OCI-M2 (cell line): ENCODE data around the gene ITGA5.

Experiments used
- DNase-seq: peaks from one replicate; lab custom pipeline; 2025; ENCODE audit not compliant: unreplicated experiment; lab: John Stamatoyannopoulos, UW

ITGA5 gene

GRCh38 chr12:54390176-54390667 is 28.8 kb downstream of the ITGA5 start:
- DNase-seq: peak; percentile 65

GRCh38 chr12:54389607-54390175 is 29.4 kb downstream of the ITGA5 start:
- DNase-seq: no peak

GRCh38 chr12:54389134-54389508 is 29.9 kb downstream of the ITGA5 start:
- DNase-seq: no peak

GRCh38 chr12:54388237-54389133 is 30.6 kb downstream of the ITGA5 start:
- DNase-seq: no peak

GRCh38 chr12:54387114-54387467 is 32.0 kb downstream of the ITGA5 start:
- no peak for DNase-seq

GRCh38 chr12:54386403-54387113 is 32.5 kb downstream of the ITGA5 start:
- no peak for DNase-seq

GRCh38 chr12:54385251-54385914 is 33.7 kb downstream of the ITGA5 start:
- no peak for DNase-seq

- no peak for DNase-seq
Measured at GRCh38 chr12:54384591-54385041, 34.5 kb downstream of the ITGA5 start, which contains the start of gene ZNF385A. ZNF385A (minus strand) TSS chr12:54384733; CDS start chr12:54384514, 219 bp downstream.

GRCh38 chr12:54383041-54383609 is 35.9 kb downstream of the ITGA5 start:
- DNase-seq: no peak

- DNase-seq: no peak
Measured at GRCh38 chr12:54381136-54381535, 37.9 kb downstream of the ITGA5 start.

GRCh38 chr12:54379398-54380201 is 39.5 kb downstream of the ITGA5 start:
- no peak for DNase-seq

GRCh38 chr12:54378796-54379397 is 40.2 kb downstream of the ITGA5 start:
- DNase-seq: no peak

- DNase-seq: no peak
Measured at GRCh38 chr12:54377797-54378515, 41.1 kb downstream of the ITGA5 start.

- no peak for DNase-seq
Measured at GRCh38 chr12:54377007-54377406, 42.1 kb downstream of the ITGA5 start.

- DNase-seq: no peak
Measured at GRCh38 chr12:54376596-54376995, 42.5 kb downstream of the ITGA5 start.

- no peak for DNase-seq
Measured at GRCh38 chr12:54375259-54375579, 43.8 kb downstream of the ITGA5 start.

GRCh38 chr12:54374562-54375258 is 44.4 kb downstream of the ITGA5 start:
- no peak for DNase-seq
